NCI-H1417 (cell line): Measurements from ENCODE around the gene ROR2.

Experiments used
- DNase-seq, 3 experiments: peaks; one replicate each; lab custom pipeline; 2025; lab: John Stamatoyannopoulos, UW

The ROR2 gene

GRCh38 chr9:91842358-91843049, 107.5 kb downstream of the ROR2 start:
- DNase-seq = peak in 2 of 3 experiments; percentile 40 to 77

GRCh38 chr9:91841591-91841990, 108.4 kb downstream of the ROR2 start:
- no peak for DNase-seq

- DNase-seq = no peak
These were observed 109.1 kb downstream of the ROR2 start for GRCh38 chr9:91840882-91841281.

DNA sequence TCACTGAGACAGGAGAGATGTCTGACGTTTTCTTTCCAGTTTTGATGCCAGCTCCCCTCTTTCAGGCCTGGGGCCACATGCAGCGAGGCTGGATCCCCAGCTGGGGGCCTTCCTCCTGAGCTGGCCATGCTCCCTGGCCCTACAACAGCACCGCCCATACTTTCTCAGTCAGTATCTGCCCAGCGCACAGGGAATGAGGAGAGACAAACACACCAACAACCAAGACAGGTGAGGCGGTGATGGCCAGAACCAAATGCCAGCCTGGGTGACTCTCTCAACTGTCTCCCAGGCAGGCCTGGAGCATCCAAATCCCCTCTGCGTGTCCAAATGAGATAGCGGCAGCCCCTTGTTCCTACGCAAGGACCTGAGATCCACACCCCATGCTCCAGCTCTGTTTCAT, 109.6 kb downstream of the ROR2 start:
- DNase-seq = no peak

GRCh38 chr9:91839926-91840465, 110.0 kb downstream of the ROR2 start:
- DNase-seq = no peak

DNA sequence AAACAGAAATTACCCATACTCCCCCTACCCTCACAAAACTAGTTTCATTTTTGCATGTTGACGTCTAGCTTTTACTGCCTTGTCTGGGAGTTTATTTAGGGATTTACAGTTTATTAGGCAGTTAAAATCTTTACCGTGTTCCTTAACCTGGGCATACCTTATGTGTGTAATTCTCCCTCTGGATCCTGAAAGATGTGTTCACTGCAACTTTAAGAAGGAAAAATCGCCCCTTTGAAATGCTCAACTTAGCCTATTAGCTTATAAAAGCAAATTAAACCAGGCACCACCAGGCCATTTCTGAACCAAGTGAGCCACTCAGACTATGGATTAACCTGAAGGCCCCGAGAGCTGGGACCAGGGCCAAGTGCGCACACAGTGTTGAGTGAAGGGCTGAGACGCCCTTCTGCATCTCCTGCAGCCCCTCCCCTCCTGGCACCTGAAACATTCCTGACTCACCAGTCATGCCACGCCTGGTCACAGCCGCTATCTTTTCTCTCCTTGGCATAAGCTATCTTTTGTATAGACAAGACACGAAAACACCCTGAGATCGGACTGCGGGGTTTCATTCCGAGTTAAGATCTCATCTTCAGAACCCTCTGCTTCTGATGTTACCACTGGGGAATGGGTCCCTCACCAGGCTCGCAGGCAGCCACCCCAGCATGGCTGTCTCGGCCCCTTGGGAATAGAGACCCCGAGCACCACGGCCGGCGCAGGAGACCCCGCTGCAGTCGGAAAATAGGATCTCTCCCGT, 111.9 kb downstream of the ROR2 start:
- DNase-seq = peak; percentile 31 to 76 (median 35)

DNA sequence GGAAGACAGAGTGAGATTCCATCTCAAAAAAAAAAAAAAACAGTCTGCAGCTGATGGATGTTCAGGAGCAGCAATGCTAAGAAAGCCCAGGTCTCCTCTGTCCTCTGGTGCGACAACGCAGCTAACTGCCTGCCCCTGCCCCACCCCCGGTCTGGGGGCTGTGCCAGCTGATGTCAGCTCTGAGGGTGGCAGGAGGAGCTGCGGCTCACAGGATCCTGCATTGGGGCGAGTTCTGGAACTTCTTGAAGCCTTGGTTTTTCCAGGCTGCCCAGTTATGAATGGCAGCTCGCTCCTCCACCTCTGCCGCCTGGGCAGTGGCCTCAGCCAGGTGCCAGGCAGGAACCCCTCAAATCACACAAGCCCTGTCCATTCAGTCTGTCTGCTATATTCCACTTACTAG, 113.5 kb downstream of the ROR2 start:
- DNase-seq = no peak

- DNase-seq = peak in 1 of 3 experiments; percentile 17
These were observed 114.4 kb downstream of the ROR2 start for GRCh38 chr9:91835632-91836031.

DNA sequence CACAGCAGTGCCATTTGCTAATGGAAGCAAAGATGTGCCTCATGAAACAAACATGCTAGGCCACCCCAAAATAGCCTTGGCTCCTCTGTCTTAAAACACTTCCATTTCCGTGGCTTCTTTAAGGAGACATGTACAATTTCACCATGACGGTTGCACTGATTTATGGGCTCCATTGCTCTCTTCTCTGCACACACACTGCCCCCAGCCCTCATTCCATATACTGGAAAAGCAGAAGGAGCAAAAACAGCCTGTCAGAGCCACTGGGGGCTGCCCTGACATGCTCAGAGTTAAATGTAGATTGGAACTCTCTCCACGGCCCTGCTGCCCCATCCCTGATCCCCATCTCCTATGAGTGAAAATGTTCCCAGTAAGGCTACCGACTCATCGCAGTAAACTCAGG, 114.8 kb downstream of the ROR2 start:
- DNase-seq = peak in 1 of 3 experiments; percentile 17

DNA sequence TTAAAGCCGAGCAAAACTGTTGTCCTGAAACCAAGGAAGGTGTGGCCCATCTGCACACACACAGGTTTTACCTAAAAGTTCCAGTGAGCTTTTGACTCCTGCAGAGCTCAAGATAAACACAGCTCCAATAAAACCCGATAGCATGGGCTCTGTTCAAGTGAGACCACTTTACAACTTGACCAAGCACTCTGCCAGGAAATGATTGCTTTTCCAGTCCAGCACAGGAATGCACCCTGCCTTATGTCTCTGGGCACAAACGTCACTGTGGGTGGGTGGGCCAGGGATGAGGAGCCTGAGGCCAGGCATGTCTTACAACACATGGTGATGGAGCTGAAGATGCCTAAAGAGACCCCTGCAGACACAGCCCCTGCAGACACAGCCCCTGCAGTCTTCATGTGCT, 115.3 kb downstream of the ROR2 start:
- DNase-seq = no peak

GRCh38 chr9:91833878-91834255, 116.2 kb downstream of the ROR2 start:
- DNase-seq = no peak

DNA sequence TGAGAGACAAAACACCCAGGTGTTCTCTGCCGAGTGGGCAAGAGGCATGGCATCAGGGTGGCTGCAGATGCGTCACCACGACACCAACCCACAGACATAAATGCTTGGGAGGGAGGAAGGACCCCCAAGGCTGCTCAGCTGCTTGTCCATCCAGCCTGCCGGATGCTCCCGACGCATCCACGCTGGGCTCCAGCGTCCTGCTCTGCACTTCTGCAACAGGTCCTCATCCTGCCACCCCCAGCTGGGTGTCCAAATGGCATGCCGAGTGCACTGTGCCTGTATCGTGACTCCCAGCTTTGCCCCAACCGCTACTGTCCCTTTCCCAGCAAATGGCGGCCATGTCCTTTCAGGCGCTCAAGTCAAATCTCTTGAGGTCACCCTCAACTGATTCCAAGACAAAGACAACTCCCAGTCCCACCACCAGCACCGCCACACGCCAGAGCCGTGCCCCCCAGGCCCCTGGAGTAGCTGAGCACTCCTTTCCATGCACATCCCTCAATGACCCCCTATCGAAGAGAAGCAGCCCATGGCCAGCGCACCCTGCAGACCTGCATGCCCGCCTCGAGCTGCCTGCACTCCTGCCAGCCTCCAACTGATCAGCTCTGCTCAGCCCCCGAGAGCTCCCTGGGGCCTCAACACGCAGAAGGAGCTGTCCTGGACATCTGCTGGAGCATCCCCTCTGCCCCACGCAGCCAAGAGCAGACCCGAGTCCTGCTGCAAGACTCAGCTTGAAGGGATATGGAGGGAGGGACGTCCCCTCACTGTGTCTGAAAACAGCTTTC, 116.7 kb downstream of the ROR2 start:
- DNase-seq = no peak

DNA sequence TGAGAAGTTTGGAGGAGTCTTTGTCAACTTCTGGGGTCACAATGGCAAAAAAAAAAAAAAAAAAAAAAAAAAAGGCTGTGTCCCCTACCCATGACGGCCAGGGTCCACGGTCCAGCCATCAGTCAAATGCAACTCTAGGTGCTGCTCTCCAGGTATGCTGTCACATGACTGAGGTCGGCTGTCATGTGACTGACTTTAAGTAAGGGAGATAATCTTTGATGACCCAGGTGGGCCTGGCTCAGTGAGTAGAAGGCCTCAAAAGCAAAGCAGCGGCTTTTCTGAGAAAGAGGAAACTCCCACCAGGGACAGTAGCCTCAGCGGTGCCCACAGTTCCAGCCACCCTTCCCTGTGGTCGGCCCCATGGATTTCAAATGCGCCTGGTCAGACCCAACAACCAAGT, 117.7 kb downstream of the ROR2 start:
- no peak for DNase-seq

- DNase-seq = no peak
These were observed 124.2 kb downstream of the ROR2 start for GRCh38 chr9:91825866-91826265.

GRCh38 chr9:91825422-91825821, 124.6 kb downstream of the ROR2 start:
- DNase-seq = no peak

DNA sequence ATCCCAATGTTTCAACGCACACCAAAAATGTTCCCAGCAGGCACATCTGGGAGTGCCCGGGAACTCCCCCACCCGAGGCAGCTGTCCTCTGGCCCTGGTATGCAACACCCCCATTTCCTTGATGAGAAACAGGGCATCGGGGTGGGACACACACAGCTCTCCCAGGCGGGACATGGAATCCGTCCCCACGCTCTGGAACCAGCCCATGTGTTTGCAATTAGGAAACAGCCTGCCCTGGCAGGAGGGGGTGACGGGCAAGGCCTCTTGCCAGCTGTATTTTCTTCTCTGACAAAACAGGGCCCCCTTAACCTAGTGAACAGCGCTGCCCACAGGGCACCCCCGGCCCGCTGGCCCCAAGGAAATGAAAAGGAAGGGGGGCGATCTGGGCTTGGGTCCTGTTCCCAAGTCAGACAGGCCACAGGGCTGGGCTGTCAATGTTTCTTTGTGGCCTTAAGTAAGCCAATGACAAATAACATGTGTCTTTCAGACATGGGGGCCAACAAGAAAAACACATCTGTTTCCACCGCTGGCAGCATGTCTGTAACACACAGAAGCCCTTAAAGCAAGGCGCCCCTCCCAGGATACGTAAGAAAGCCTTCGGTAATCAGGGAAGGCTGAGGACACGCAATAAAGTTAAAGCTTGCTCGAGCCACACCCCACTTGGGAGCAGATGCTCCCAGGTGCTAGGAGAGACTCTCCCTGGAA, 125.3 kb downstream of the ROR2 start:
- DNase-seq = no peak

DNA sequence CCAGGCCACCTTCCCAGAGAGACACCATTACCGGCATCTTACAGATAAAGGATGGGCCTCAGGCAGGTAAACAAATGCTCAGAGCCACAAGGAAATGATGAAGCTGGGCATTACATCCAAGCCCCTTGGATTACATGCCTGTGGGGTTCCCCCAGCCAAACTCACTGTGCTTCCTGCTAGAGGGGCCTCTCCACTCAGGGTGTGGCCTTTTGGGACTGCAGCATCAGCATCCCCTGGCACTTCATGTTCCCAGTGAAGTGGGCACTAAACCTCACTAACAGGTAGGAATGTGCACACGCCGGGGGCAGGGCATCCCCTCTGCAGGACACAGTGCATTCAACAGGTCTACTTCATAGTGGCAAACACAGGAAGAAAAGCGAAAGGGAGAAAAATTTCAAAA, 125.9 kb downstream of the ROR2 start:
- no peak for DNase-seq

- DNase-seq = no peak
These were observed 128.8 kb downstream of the ROR2 start for GRCh38 chr9:91820949-91821880.

DNA sequence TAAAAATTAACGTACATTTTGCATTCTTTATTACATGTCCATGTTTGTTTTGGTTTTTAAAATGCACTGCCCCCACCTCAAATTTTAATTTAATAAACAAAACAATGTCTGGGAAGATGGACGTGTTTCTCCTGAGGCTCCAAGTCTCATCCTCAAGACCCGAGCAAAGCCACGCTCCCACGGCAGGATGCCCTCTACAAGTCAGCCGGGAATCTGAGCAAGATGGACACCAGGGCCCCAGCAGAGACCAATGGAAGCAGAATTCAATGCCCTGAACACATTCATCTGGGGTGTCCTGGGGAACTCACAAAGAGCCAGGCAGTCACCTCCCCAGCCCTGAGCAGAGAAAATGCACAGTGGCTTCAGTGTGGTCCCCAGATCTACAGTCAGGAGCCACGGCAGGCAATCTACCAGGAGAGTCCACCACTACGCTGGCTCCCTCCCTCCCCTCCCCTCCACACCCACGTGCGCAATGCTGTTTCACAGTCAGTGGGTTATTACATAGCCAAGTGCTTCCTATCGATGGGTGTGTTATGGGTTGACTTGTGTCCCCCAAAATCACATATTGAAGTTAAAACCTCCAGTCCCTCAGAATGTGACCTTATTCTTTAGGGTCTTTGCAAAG, 129.8 kb downstream of the ROR2 start:
- no peak for DNase-seq

- no peak for DNase-seq
These were observed 131.2 kb downstream of the ROR2 start for GRCh38 chr9:91818647-91819403.
